ENCODE measurements around the gene GPR68.
"Not testable (repeated sequence)": the region's sequence is repeated elsewhere in the genome, so short reads cannot be mapped to it uniquely, and the experiment has no call there.

Gene GPR68

GRCh38 chr14:91253795-91254323 is 9.4 kb upstream of the GPR68 start:
- Mint-ChIP-seq H3K27me3 (no peaks in the 10 kb centered on the region), H3K36me3 (no peaks in the 10 kb centered on the region), H3K9me3 (no peaks in the 10 kb centered on the region), H3K4me3 (peak overlapping the region; percentile 79), H3K27ac (peak overlapping the region; percentile 6), H3K4me1 (peaks cover 41% of the 10 kb centered on the region)
- ATAC-seq (ENCODE audit: low read depth), result no peak
- no peak for DNase-seq (ENCODE audit: low spot score in 2 of 2)

GRCh38 chr14:91252871-91253794 is 8.6 kb upstream of the GPR68 start:
- DNase-seq (ENCODE audit: low spot score in 2 of 2), result peak; percentile 38 to 49
- Mint-ChIP-seq H3K27me3 (no peaks in the 10 kb centered on the region), H3K27ac (peak overlapping the region; percentile 6), H3K36me3 (no peaks in the 10 kb centered on the region), H3K4me3 (peak overlapping the region; percentile 79), H3K9me3 (no peaks in the 10 kb centered on the region), H3K4me1 (peaks cover 44% of the 10 kb centered on the region)
- ATAC-seq (ENCODE audit: low read depth), result peak; percentile 56

GRCh38 chr14:91250912-91251311 is 6.4 kb upstream of the GPR68 start:
- Mint-ChIP-seq H3K27ac (peak overlapping the region; percentile 95), H3K9me3 (peaks cover 3% of the 10 kb centered on the region), H3K4me1 (peaks cover 41% of the 10 kb centered on the region), H3K36me3 (peaks cover 3% of the 10 kb centered on the region), H3K4me3 (peak overlapping the region; percentile 17), H3K27me3 (no peaks in the 10 kb centered on the region)
- ATAC-seq (ENCODE audit: low read depth) (no peak), DNase-seq (ENCODE audit: low spot score in 2 of 2) (no peak)

- DNase-seq (ENCODE audit: low spot score in 2 of 2) (peak in 1 of 2 donors; percentile 28), ATAC-seq (ENCODE audit: low read depth) (peak; percentile 56)
- H3K9me3 Mint-ChIP-seq, result peaks cover 3% of the 10 kb centered on the region
- no peaks in the 10 kb centered on the region for H3K27me3 Mint-ChIP-seq
- H3K4me1 Mint-ChIP-seq, result peaks cover 39% of the 10 kb centered on the region
- H3K36me3 Mint-ChIP-seq, result peaks cover 3% of the 10 kb centered on the region
- peak overlapping the region; percentile 58 for H3K4me3 Mint-ChIP-seq
- peak overlapping the region; percentile 95 for H3K27ac Mint-ChIP-seq
Measured at GRCh38 chr14:91249841-91250616, 5.5 kb upstream of the GPR68 start.

- peaks cover 50% of the 10 kb centered on the region for H3K4me1 Mint-ChIP-seq
- H3K27me3 Mint-ChIP-seq, result no peaks in the 10 kb centered on the region
- peaks cover 3% of the 10 kb centered on the region for H3K36me3 Mint-ChIP-seq
- H3K27ac Mint-ChIP-seq, result no peak overlapping the region
- H3K4me3 Mint-ChIP-seq, result no peak overlapping the region
- peaks cover 3% of the 10 kb centered on the region for H3K9me3 Mint-ChIP-seq
- DNase-seq (ENCODE audit: low spot score in 2 of 2), result no peak
- ATAC-seq (ENCODE audit: low read depth), result no peak
Measured at GRCh38 chr14:91246051-91246852, 1.7 kb upstream of the GPR68 start.

GRCh38 chr14:91245616-91246015 is 1.1 kb upstream of the GPR68 start:
- not testable (repeated sequence) for H3K27ac Mint-ChIP-seq, H3K36me3 Mint-ChIP-seq

GRCh38 chr14:91245029-91245428 is 525 bp upstream of the GPR68 start:
- H3K4me1 Mint-ChIP-seq, result peaks cover 41% of the 10 kb centered on the region
- no peak overlapping the region for H3K4me3 Mint-ChIP-seq
- H3K36me3 Mint-ChIP-seq, result peaks cover 3% of the 10 kb centered on the region
- no peak for DNase-seq (ENCODE audit: low spot score in 2 of 2)
- peaks cover 3% of the 10 kb centered on the region for H3K9me3 Mint-ChIP-seq
- H3K27ac Mint-ChIP-seq, result no peak overlapping the region
- H3K27me3 Mint-ChIP-seq, result no peaks in the 10 kb centered on the region
- ATAC-seq (ENCODE audit: low read depth), result no peak

More at GRCh38 chr14:91245616-91246015, 1.1 kb upstream of the GPR68 start:
- peaks cover 47% of the 10 kb centered on the region for H3K4me1 Mint-ChIP-seq
- H3K27me3 Mint-ChIP-seq; H3K9me3 Mint-ChIP-seq; DNase-seq (ENCODE audit: low spot score in 2 of 2); ATAC-seq (ENCODE audit: low read depth); H3K4me3 Mint-ChIP-seq: not testable (repeated sequence)

GRCh38 chr14:91243074-91243471 is 1.4 kb downstream of the GPR68 start:
- ATAC-seq (ENCODE audit: low read depth), result no peak
- no peaks in the 10 kb centered on the region for H3K27me3 Mint-ChIP-seq

GRCh38 chr14:91242635-91243034 is 1.9 kb downstream of the GPR68 start:
- Mint-ChIP-seq H3K27me3 (no peaks in the 10 kb centered on the region), H3K4me3 (peak overlapping the region; percentile 74), H3K27ac (peak overlapping the region; percentile 42), H3K36me3 (peaks cover 3% of the 10 kb centered on the region), H3K9me3 (peaks cover 3% of the 10 kb centered on the region), H3K4me1 (peaks cover 31% of the 10 kb centered on the region)
- DNase-seq (ENCODE audit: low spot score in 2 of 2) (no peak), ATAC-seq (ENCODE audit: low read depth) (no peak)

More at GRCh38 chr14:91243074-91243471, 1.4 kb downstream of the GPR68 start:
- peaks cover 31% of the 10 kb centered on the region for H3K4me1 Mint-ChIP-seq
- DNase-seq (ENCODE audit: low spot score in 2 of 2), result no peak
- H3K36me3 Mint-ChIP-seq, result peaks cover 3% of the 10 kb centered on the region
- peak overlapping the region; percentile 42 for H3K27ac Mint-ChIP-seq
- H3K4me3 Mint-ChIP-seq, result peak overlapping the region; percentile 74
- H3K9me3 Mint-ChIP-seq, result peaks cover 3% of the 10 kb centered on the region

- Mint-ChIP-seq H3K4me1 (peaks cover 28% of the 10 kb centered on the region), H3K9me3 (no peaks in the 10 kb centered on the region), H3K4me3 (peak overlapping the region; percentile 74), H3K27ac (peak overlapping the region; percentile 42), H3K36me3 (no peaks in the 10 kb centered on the region), H3K27me3 (no peaks in the 10 kb centered on the region)
- ATAC-seq (ENCODE audit: low read depth) (peak; percentile 77), DNase-seq (ENCODE audit: low spot score in 2 of 2) (peak; percentile 39 to 54)
Measured at GRCh38 chr14:91241863-91242262, 2.6 kb downstream of the GPR68 start.

- no peak for ATAC-seq (ENCODE audit: low read depth)
- H3K4me1 Mint-ChIP-seq, result peaks cover 23% of the 10 kb centered on the region
- H3K27ac Mint-ChIP-seq, result no peak overlapping the region
- no peaks in the 10 kb centered on the region for H3K27me3 Mint-ChIP-seq
- H3K4me3 Mint-ChIP-seq, result no peak overlapping the region
- no peak for DNase-seq (ENCODE audit: low spot score in 2 of 2)
- no peaks in the 10 kb centered on the region for H3K9me3 Mint-ChIP-seq
- peaks cover 2% of the 10 kb centered on the region for H3K36me3 Mint-ChIP-seq
Measured at GRCh38 chr14:91238661-91239060, 5.8 kb downstream of the GPR68 start.

GRCh38 chr14:91238085-91238484 is 6.4 kb downstream of the GPR68 start:
- no peak overlapping the region for H3K4me3 Mint-ChIP-seq
- no peaks in the 10 kb centered on the region for H3K9me3 Mint-ChIP-seq
- no peak overlapping the region for H3K27ac Mint-ChIP-seq
- no peaks in the 10 kb centered on the region for H3K27me3 Mint-ChIP-seq
- ATAC-seq (ENCODE audit: low read depth) (no peak), DNase-seq (ENCODE audit: low spot score in 2 of 2) (no peak)
- peaks cover 2% of the 10 kb centered on the region for H3K36me3 Mint-ChIP-seq
- peaks cover 17% of the 10 kb centered on the region for H3K4me1 Mint-ChIP-seq

GRCh38 chr14:91237219-91237618 is 7.3 kb downstream of the GPR68 start:
- H3K27ac Mint-ChIP-seq, result no peak overlapping the region
- no peaks in the 10 kb centered on the region for H3K27me3 Mint-ChIP-seq
- peaks cover 17% of the 10 kb centered on the region for H3K4me1 Mint-ChIP-seq
- H3K36me3 Mint-ChIP-seq, result peaks cover 3% of the 10 kb centered on the region
- no peaks in the 10 kb centered on the region for H3K9me3 Mint-ChIP-seq
- DNase-seq (ENCODE audit: low spot score in 2 of 2), result no peak
- ATAC-seq (ENCODE audit: low read depth), result no peak
- no peak overlapping the region for H3K4me3 Mint-ChIP-seq

Measured in memory B cell (primary cell).